ENCODE data around the gene BTF3. TPM values are rescaled to one million over a fixed set of nuclear protein-coding genes. Genes with fewer than 3 reads are reported as not detected.

Gene BTF3
- total RNA-seq, 1 donor from 2014 or later: 866 TPM

GRCh38 chr5:73514418-73514817 is 16.2 kb downstream of the BTF3 start:
- no peaks in the 10 kb centered on the region for H3K4me1 Mint-ChIP-seq (ENCODE audit: unreplicated experiment)
- no peak overlapping the region for H3K4me3 Mint-ChIP-seq (ENCODE audit: unreplicated experiment)
- no peak overlapping the region for H3K27ac Mint-ChIP-seq (ENCODE audit: unreplicated experiment)
- H3K36me3 Mint-ChIP-seq (ENCODE audit: low read depth, unreplicated experiment): no peaks in the 10 kb centered on the region
- H3K9me3 Mint-ChIP-seq (ENCODE audit: unreplicated experiment): no peaks in the 10 kb centered on the region
- no peak for TF ChIP-seq CTCF (IDR thresholded peaks at IDR 0.05; ENCODE audit: unreplicated experiment)
- no peaks in the 10 kb centered on the region for H3K27me3 Mint-ChIP-seq (ENCODE audit: unreplicated experiment)
- no peak for DNase-seq (ENCODE audit: low spot score)

- Mint-ChIP-seq H3K27ac (ENCODE audit: unreplicated experiment) (no peak overlapping the region), H3K4me3 (ENCODE audit: unreplicated experiment) (no peak overlapping the region), H3K36me3 (ENCODE audit: low read depth, unreplicated experiment) (no peaks in the 10 kb centered on the region), H3K9me3 (ENCODE audit: unreplicated experiment) (no peaks in the 10 kb centered on the region), H3K4me1 (ENCODE audit: unreplicated experiment) (no peaks in the 10 kb centered on the region), H3K27me3 (ENCODE audit: unreplicated experiment) (no peaks in the 10 kb centered on the region)
- TF ChIP-seq CTCF (IDR thresholded peaks at IDR 0.05; ENCODE audit: unreplicated experiment): no peak
- no peak for DNase-seq (ENCODE audit: low spot score)
Observed at GRCh38 chr5:73515232-73515631, 17.0 kb downstream of the BTF3 start.

GRCh38 chr5:73519531-73520283 is 21.5 kb downstream of the BTF3 start:
- Mint-ChIP-seq H3K9me3 (ENCODE audit: unreplicated experiment) (no peaks in the 10 kb centered on the region), H3K36me3 (ENCODE audit: low read depth, unreplicated experiment) (no peaks in the 10 kb centered on the region), H3K4me1 (ENCODE audit: unreplicated experiment) (no peaks in the 10 kb centered on the region), H3K27ac (ENCODE audit: unreplicated experiment) (no peak overlapping the region), H3K4me3 (ENCODE audit: unreplicated experiment) (peak overlapping the region; percentile 59), H3K27me3 (ENCODE audit: unreplicated experiment) (no peaks in the 10 kb centered on the region)
- peak; percentile 75 for DNase-seq (ENCODE audit: low spot score)
- peak; percentile 65 for TF ChIP-seq CTCF (IDR thresholded peaks at IDR 0.05; ENCODE audit: unreplicated experiment)

GRCh38 chr5:73522989-73523388 is 24.7 kb downstream of the BTF3 start:
- no peaks in the 10 kb centered on the region for H3K36me3 Mint-ChIP-seq (ENCODE audit: low read depth, unreplicated experiment)
- H3K4me3 Mint-ChIP-seq (ENCODE audit: unreplicated experiment): no peak overlapping the region
- no peak for TF ChIP-seq CTCF (IDR thresholded peaks at IDR 0.05; ENCODE audit: unreplicated experiment)
- H3K9me3 Mint-ChIP-seq (ENCODE audit: unreplicated experiment): no peaks in the 10 kb centered on the region
- DNase-seq (ENCODE audit: low spot score): no peak
- H3K27me3 Mint-ChIP-seq (ENCODE audit: unreplicated experiment): no peaks in the 10 kb centered on the region
- no peak overlapping the region for H3K27ac Mint-ChIP-seq (ENCODE audit: unreplicated experiment)
- H3K4me1 Mint-ChIP-seq (ENCODE audit: unreplicated experiment): no peaks in the 10 kb centered on the region

GRCh38 chr5:73523861-73524260 is 25.6 kb downstream of the BTF3 start:
- Mint-ChIP-seq H3K9me3 (ENCODE audit: unreplicated experiment) (no peaks in the 10 kb centered on the region), H3K27ac (ENCODE audit: unreplicated experiment) (no peak overlapping the region), H3K27me3 (ENCODE audit: unreplicated experiment) (no peaks in the 10 kb centered on the region), H3K4me3 (ENCODE audit: unreplicated experiment) (no peak overlapping the region), H3K36me3 (ENCODE audit: low read depth, unreplicated experiment) (no peaks in the 10 kb centered on the region), H3K4me1 (ENCODE audit: unreplicated experiment) (no peaks in the 10 kb centered on the region)
- TF ChIP-seq CTCF (IDR thresholded peaks at IDR 0.05; ENCODE audit: unreplicated experiment): no peak
- no peak for DNase-seq (ENCODE audit: low spot score)

Measured in endothelial cell (in vitro differentiated cells).